SK-N-MC (cell line): Measurements from ENCODE around the gene EPHA8.

Experiments
- EZH2 ChIP-seq: fragments of 200-600 bp; sonication (generic); IDR thresholded peaks from one replicate; pipeline ENCODE4 v1.6.1; 2017; ENCODE audit warnings: antibody characterized with exemption
- FOXP2 ChIP-seq: optimal IDR thresholded peaks from 2 replicates; pipeline ENCODE3; 2011; ENCODE audit warnings: mild to moderate bottlenecking, moderate library complexity; ENCODE audit not compliant: insufficient read depth; ENCODE audit errors: extremely low read length, control extremely low read depth
- POLR2AphosphoS5 ChIP-seq: IDR thresholded peaks from 2 replicates; pipeline ENCODE4 v1.6.1; 2012; ENCODE audit warnings: mild to moderate bottlenecking, low read depth, low read length, borderline replicate concordance

DNA sequence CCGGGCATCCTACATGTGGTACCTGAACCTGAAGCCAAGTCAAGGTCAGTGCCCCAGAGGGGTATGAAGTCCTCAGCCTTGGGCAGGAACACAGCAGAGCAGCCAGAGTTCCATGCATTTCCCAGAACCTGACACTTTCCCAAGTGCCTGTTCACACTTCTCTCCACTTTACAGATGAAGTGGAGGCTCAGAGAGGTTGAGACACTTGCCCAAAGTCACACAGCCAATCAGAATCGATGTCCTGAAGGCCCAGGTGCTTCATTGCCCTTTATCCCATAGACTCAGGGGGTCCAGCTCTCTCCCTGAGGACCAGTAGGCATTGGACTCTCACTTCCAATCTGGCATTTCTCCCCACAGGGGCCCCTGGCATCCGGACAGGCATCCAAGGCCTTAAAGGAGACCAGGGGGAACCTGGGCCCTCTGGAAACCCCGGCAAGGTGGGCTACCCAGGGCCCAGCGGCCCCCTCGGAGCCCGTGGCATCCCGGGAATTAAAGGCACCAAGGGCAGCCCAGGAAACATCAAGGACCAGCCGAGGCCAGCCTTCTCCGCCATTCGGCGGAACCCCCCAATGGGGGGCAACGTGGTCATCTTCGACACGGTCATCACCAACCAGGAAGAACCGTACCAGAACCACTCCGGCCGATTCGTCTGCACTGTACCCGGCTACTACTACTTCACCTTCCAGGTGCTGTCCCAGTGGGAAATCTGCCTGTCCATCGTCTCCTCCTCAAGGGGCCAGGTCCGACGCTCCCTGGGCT lies 75.4 kb downstream of the EPHA8 start:
- TF ChIP-seq POLR2AphosphoS5 = no peak
- no peak for TF ChIP-seq EZH2
- TF ChIP-seq FOXP2 = no peak
